ENCODE measurements around the gene R3HDM2. TPM values are rescaled to one million over a fixed set of nuclear protein-coding genes. Genes with fewer than 3 reads are reported as not detected.

The R3HDM2 gene
- total and polyA plus RNA-seq, 2 of the 13 experiments (the other 11 are each of a cell fraction or from before 2014, with no cell fraction given), result 11.1 to 23.5 TPM

DNA sequence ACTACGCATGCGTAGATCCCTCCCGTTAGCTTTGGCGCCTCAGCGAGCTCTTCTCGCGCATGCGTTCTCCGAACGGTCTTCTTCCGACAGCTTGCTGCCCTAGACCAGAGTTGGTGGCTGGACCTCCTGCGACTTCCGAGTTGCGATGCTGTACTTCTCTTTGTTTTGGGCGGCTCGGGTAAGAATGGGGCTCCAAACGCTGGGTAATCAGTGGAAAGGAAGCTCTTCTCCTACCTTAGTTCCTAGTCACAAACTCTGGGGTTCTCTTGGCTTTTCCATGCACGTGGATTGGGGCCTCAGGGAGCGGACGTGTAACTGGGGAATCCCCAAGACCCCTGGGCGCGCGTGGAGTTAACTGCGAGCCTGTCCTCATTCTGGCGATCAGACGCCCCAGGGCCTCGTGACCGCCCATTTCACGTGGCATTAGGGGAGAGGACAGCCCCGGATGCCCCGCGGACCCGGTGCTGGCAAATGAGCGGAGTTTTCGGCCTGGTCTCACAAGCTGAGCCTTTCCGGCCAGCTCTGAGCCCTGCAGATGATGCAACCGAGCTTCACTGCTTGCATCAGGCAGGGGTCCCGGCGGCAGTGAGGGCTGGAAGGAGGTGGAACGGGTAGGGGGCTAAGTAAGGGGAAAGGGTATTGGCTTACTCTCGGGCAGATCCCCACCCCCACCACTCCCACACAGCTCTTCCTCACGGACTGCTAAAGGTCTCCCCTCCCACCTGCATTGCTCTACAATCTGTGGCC lies 201.0 kb downstream of the R3HDM2 start, which contains the start of gene SHMT2 (continued):
- peak; percentile 63; the same call in 1 of the 2 replicates for TF ChIP-seq ZNF343 (CRISPR knock-in tag; IDR thresholded peaks at IDR 0.05)
- TF ChIP-seq FOXA3 (CRISPR knock-in tag; IDR thresholded peaks at IDR 0.05), result peak; percentile 23; the same call in 1 of the 2 replicates
- no peak for TF ChIP-seq MTF1 (CRISPR knock-in tag; IDR thresholded peaks at IDR 0.05)
- peak; percentile 78 for TF ChIP-seq AGO2 (optimal IDR thresholded peaks at IDR 0.05; ENCODE audit: low read depth, low read length)
- no peak for TF ChIP-seq ZNF207 (IDR thresholded peaks at IDR 0.05; ENCODE audit: borderline replicate concordance)
- no peak for TF ChIP-seq ONECUT2 (CRISPR knock-in tag; IDR thresholded peaks at IDR 0.05)
- TF ChIP-seq FOXK1 (CRISPR knock-in tag; IDR thresholded peaks at IDR 0.05; ENCODE audit: borderline replicate concordance, low read depth), result 0 out of 2 replicates have a peak, but pooled peaks have one; percentile 11
- no peak for TF ChIP-seq ZNF44 (CRISPR knock-in tag; IDR thresholded peaks at IDR 0.05)
- TF ChIP-seq, protein P1, sequence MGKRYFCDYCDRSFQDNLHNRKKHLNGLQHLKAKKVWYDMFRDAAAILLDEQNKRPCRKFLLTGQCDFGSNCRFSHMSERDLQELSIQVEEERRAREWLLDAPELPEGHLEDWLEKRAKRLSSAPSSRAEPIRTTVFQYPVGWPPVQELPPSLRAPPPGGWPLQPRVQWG (CRISPR knock-in tag; IDR thresholded peaks at IDR 0.05; ENCODE audit: borderline replicate concordance, low read depth), result no peak
- no peak for TF ChIP-seq ZNF451 (CRISPR knock-in tag; IDR thresholded peaks at IDR 0.05)
- no peak for TF ChIP-seq ATRX (CRISPR knock-in tag; IDR thresholded peaks at IDR 0.05; ENCODE audit: borderline replicate concordance)
- TF ChIP-seq, protein P2, sequence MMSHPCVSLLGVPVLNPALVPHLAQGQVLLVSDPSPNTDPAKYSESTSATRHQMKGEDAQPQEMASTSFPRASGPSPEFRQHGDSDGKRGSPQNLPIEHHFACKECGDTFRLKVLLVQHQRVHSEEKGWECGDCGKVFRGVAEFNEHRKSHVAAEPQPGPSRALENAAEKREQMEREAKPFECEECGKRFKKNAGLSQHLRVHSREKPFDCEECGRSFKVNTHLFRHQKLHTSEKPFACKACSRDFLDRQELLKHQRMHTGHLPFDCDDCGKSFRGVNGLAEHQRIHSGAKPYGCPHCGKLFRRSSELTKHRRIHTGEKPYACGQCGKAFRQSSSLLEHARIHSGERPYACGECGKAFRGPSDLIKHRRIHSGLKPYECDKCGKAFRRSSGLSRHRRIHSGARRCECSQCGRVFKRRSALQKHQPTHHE (CRISPR knock-in tag; IDR thresholded peaks at IDR 0.05; ENCODE audit: borderline replicate concordance), result no peak
- no peak for TF ChIP-seq RORA (CRISPR knock-in tag; IDR thresholded peaks at IDR 0.05)
- TF ChIP-seq ZNF263 (CRISPR knock-in tag; IDR thresholded peaks at IDR 0.05), result peak; percentile 50; the same call in 1 of the 2 replicates
- peak; percentile 62; the same call in 1 of the 3 replicates for TF ChIP-seq MXI1 (IDR thresholded peaks at IDR 0.05; ENCODE audit: borderline replicate concordance, low read depth, low read length)
- TF ChIP-seq ZKSCAN1 (IDR thresholded peaks at IDR 0.05; ENCODE audit: low read length), result no peak
- TF ChIP-seq MIER2 (CRISPR knock-in tag; IDR thresholded peaks at IDR 0.05), result no peak
- no peak for TF ChIP-seq RFX5 (IDR thresholded peaks at IDR 0.05; ENCODE audit: low read depth, low read length)
- TF ChIP-seq U2AF2 (IDR thresholded peaks at IDR 0.05; ENCODE audit: low read depth, low read length), result no peak
- no peak for TF ChIP-seq TP53 (CRISPR knock-in tag; conservative IDR thresholded peaks at IDR 0.05)
- TF ChIP-seq, protein P3, sequence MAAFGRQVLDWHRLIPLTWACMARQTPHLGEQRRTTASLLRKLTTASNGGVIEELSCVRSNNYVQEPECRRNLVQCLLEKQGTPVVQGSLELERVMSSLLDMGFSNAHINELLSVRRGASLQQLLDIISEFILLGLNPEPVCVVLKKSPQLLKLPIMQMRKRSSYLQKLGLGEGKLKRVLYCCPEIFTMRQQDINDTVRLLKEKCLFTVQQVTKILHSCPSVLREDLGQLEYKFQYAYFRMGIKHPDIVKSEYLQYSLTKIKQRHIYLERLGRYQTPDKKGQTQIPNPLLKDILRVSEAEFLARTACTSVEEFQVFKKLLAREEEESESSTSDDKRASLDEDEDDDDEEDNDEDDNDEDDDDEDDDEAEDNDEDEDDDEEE (CRISPR knock-in tag; IDR thresholded peaks at IDR 0.05), result 0 out of 2 replicates have a peak, but pooled peaks have one; percentile 55
- TF ChIP-seq, protein P4, sequence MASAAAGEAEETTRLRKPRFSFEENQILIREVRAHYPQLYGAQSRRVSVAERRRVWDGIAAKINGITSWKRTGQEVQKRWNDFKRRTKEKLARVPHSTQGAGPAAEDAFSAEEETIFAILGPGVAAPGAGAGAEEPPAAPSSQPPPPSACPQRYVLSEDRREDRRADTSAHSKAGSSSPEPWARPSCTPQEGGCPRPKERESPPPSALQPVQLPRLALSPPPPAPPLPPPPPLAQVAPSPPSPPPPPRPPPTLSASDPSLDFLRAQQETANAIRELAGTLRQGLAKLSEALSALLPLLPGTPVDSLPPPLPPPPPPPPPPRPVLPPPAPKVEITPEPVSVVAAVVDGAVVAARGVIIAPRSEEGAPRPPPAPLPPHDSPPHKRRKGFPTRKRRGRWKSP (CRISPR knock-in tag; IDR thresholded peaks at IDR 0.05), result no peak
- TF ChIP-seq MAZ (IDR thresholded peaks at IDR 0.05; ENCODE audit: borderline replicate concordance, low read depth, low read length), result no peak
- TF ChIP-seq MAZ (CRISPR knock-in tag; IDR thresholded peaks at IDR 0.05; ENCODE audit: low read depth), result peak; percentile 74; the same call in 1 of the 2 replicates
- peak; percentile 83; the same call in 1 of the 2 replicates for TF ChIP-seq ATF7-NPFF (CRISPR knock-in tag; IDR thresholded peaks at IDR 0.05; ENCODE audit: low read depth)
